ENCODE data around the gene CCL2. TPM values are rescaled to one million over a fixed set of nuclear protein-coding genes. Genes with fewer than 3 reads are reported as not detected.

The CCL2 gene
- total RNA-seq, 1 donor from 2014 or later, result 1.4 TPM

- Mint-ChIP-seq H3K4me3 (ENCODE audit: unreplicated experiment) (no peak overlapping the region), H3K4me1 (ENCODE audit: unreplicated experiment) (no peaks in the 10 kb centered on the region), H3K27ac (ENCODE audit: unreplicated experiment) (no peak overlapping the region), H3K9me3 (ENCODE audit: unreplicated experiment) (no peaks in the 10 kb centered on the region), H3K27me3 (ENCODE audit: unreplicated experiment) (no peaks in the 10 kb centered on the region), H3K36me3 (ENCODE audit: low read depth, unreplicated experiment) (no peaks in the 10 kb centered on the region)
- TF ChIP-seq CTCF (IDR thresholded peaks at IDR 0.05; ENCODE audit: unreplicated experiment), result no peak
- DNase-seq (ENCODE audit: low spot score), result no peak
These were observed 35.7 kb upstream of the CCL2 start for GRCh38 chr17:34219405-34219804.

GRCh38 chr17:34220045-34220751 is 34.9 kb upstream of the CCL2 start:
- no peaks in the 10 kb centered on the region for H3K27me3 Mint-ChIP-seq (ENCODE audit: unreplicated experiment)
- no peaks in the 10 kb centered on the region for H3K36me3 Mint-ChIP-seq (ENCODE audit: low read depth, unreplicated experiment)
- no peak overlapping the region for H3K27ac Mint-ChIP-seq (ENCODE audit: unreplicated experiment)
- no peaks in the 10 kb centered on the region for H3K4me1 Mint-ChIP-seq (ENCODE audit: unreplicated experiment)
- no peak for DNase-seq (ENCODE audit: low spot score)
- H3K9me3 Mint-ChIP-seq (ENCODE audit: unreplicated experiment), result no peaks in the 10 kb centered on the region
- TF ChIP-seq CTCF (IDR thresholded peaks at IDR 0.05; ENCODE audit: unreplicated experiment), result no peak
- H3K4me3 Mint-ChIP-seq (ENCODE audit: unreplicated experiment), result no peak overlapping the region

GRCh38 chr17:34220752-34221395 is 34.2 kb upstream of the CCL2 start:
- TF ChIP-seq CTCF (IDR thresholded peaks at IDR 0.05; ENCODE audit: unreplicated experiment), result no peak
- no peak overlapping the region for H3K4me3 Mint-ChIP-seq (ENCODE audit: unreplicated experiment)
- H3K9me3 Mint-ChIP-seq (ENCODE audit: unreplicated experiment), result no peaks in the 10 kb centered on the region
- no peaks in the 10 kb centered on the region for H3K4me1 Mint-ChIP-seq (ENCODE audit: unreplicated experiment)
- DNase-seq (ENCODE audit: low spot score), result no peak
- no peaks in the 10 kb centered on the region for H3K27me3 Mint-ChIP-seq (ENCODE audit: unreplicated experiment)
- H3K36me3 Mint-ChIP-seq (ENCODE audit: low read depth, unreplicated experiment), result no peaks in the 10 kb centered on the region
- H3K27ac Mint-ChIP-seq (ENCODE audit: unreplicated experiment), result no peak overlapping the region

GRCh38 chr17:34221411-34221810 is 33.7 kb upstream of the CCL2 start:
- no peaks in the 10 kb centered on the region for H3K9me3 Mint-ChIP-seq (ENCODE audit: unreplicated experiment)
- H3K27me3 Mint-ChIP-seq (ENCODE audit: unreplicated experiment), result no peaks in the 10 kb centered on the region
- H3K4me3 Mint-ChIP-seq (ENCODE audit: unreplicated experiment), result no peak overlapping the region
- no peaks in the 10 kb centered on the region for H3K36me3 Mint-ChIP-seq (ENCODE audit: low read depth, unreplicated experiment)
- H3K27ac Mint-ChIP-seq (ENCODE audit: unreplicated experiment), result no peak overlapping the region
- H3K4me1 Mint-ChIP-seq (ENCODE audit: unreplicated experiment), result no peaks in the 10 kb centered on the region
- no peak for TF ChIP-seq CTCF (IDR thresholded peaks at IDR 0.05; ENCODE audit: unreplicated experiment)
- no peak for DNase-seq (ENCODE audit: low spot score)

All from endothelial cell (in vitro differentiated cells).